K562 (cell line): ENCODE data around the gene HSPA4L. TPM values are rescaled to one million over a fixed set of nuclear protein-coding genes. Genes with fewer than 3 reads are reported as not detected.
A peak's percentile ranks its signal among the peaks of the same experiment; 100 is the strongest.

ENCODE experiments used
- ATAC-seq: fragments of 200-7000 bp; cut with Tn5 transposase; 3 replicates; pipeline ENCODE4 v1.9.1; 2020; ENCODE audit warnings: moderate library complexity
- BruUV-seq: library from RNA; stranded (reverse); fragments of 400-500 nt; replicated peaks from 2 replicates; lab custom pipeline; 2021; lab: Mats Ljungman, UMichigan
- CTCF ChIA-PET: fragments of 300-600 bp; formaldehyde crosslinking; extraction: SDS; loops from one replicate; lab custom pipeline; 2021; ENCODE audit warnings: low intra/inter-chr PET ratio; lab: Yijun Ruan, JAX
- POLR2A ChIA-PET: fragments of 300-600, 350-650 bp; sonication (Branson Sonifier 250); formaldehyde crosslinking; extraction: SDS; loops from one replicate; lab custom pipeline; 2021; ENCODE audit warnings: antibody characterized with exemption, inconsistent platforms; lab: Yijun Ruan, JAX
- DNase-seq, 4 experiments: peaks; one replicate each; pipeline versions ENCODE4 v3.0.0 to v3.0.0-alpha.2; 2011 to 2018; ENCODE audit warnings: low spot score in 3 of 4, mixed read lengths in 3 of 4; ENCODE audit errors: extremely low read depth in 1 of 4
- FAIRE-seq: peaks from 2 replicates; lab custom pipeline; 2011; peaks lifted over from hg19 to GRCh38; lab: Jason Lieb, UNC
- H2AFZ ChIP-seq: 2 replicates; pipeline ENCODE4 v1.6.0; 2011; ENCODE audit warnings: low read depth, low read length, control low read depth, inconsistent platforms
- H3K27ac ChIP-seq: fragments of 200-600 bp; 3 replicates; pipeline ENCODE4 v1.8.0; 2011; ENCODE audit warnings: low read depth, mild to moderate bottlenecking, control low read depth, inconsistent platforms, low read length, moderate library complexity, mixed read lengths; ENCODE audit errors: extremely low read depth
- H3K27me3 ChIP-seq, 2 experiments: fragments of 300-600 bp in 1 of 2; 2 replicates in 1 of 2; 3 replicates in 1 of 2; pipeline versions ENCODE4 v1.6.0 to v1.8.0; 2011; ENCODE audit warnings: inconsistent platforms in 2 of 2, low read length in 2 of 2, mild to moderate bottlenecking in 1 of 2, mixed read lengths in 1 of 2, moderate library complexity in 1 of 2; ENCODE audit not compliant: control insufficient read depth in 2 of 2, insufficient read depth in 2 of 2
- H3K36me3 ChIP-seq: fragments of 300-600 bp; 3 replicates; pipeline ENCODE4 v1.8.0; 2011; ENCODE audit warnings: mild to moderate bottlenecking, low read length, inconsistent platforms; ENCODE audit not compliant: control insufficient read depth, insufficient read depth
- H3K4me1 ChIP-seq, 2 experiments: fragments of 200-600 bp in 1 of 2; replicated peaks in 1 of 2; 2 replicates in 1 of 2; 3 replicates in 1 of 2; pipeline versions ENCODE4 v1.5.1 to v1.8.0; 2011; ENCODE audit warnings: inconsistent platforms in 2 of 2, low read length in 2 of 2, mild to moderate bottlenecking in 1 of 2, mixed read lengths in 1 of 2, moderate library complexity in 1 of 2; ENCODE audit not compliant: control insufficient read depth in 2 of 2, insufficient read depth in 2 of 2
- H3K4me2 ChIP-seq: 2 replicates; pipeline ENCODE4 v1.6.1; 2011; ENCODE audit warnings: low read length, control low read depth, inconsistent platforms, mixed read lengths; ENCODE audit not compliant: insufficient read depth
- H3K4me3 ChIP-seq: fragments of 200-600 bp; sonication (generic), shearing (Covaris generic); 2 replicates; pipeline ENCODE4 v1.5.1; 2016; ENCODE audit warnings: control low read depth, inconsistent platforms
- H3K79me2 ChIP-seq: fragments of 200-600 bp; 3 replicates; pipeline ENCODE4 v1.8.0; 2011; ENCODE audit warnings: low read length, inconsistent platforms; ENCODE audit not compliant: control insufficient read depth, insufficient read depth
- H3K9ac ChIP-seq, 2 experiments: 2 replicates each; pipeline versions ENCODE4 v1.6.0 to v1.6.1; 2011; ENCODE audit warnings: low read depth in 2 of 2, low read length in 2 of 2, control low read depth in 1 of 2, inconsistent platforms in 1 of 2, mild to moderate bottlenecking in 1 of 2, mixed read lengths in 1 of 2; ENCODE audit not compliant: insufficient read depth in 1 of 2
- H3K9me1 ChIP-seq: one replicate; pipeline ENCODE4 v1.6.0; 2011; ENCODE audit warnings: inconsistent platforms, mild to moderate bottlenecking, low read length, moderate library complexity; ENCODE audit not compliant: control insufficient read depth, insufficient read depth
- H3K9me3 ChIP-seq: replicated peaks from 2 replicates; pipeline ENCODE4 v1.5.1; 2011; ENCODE audit warnings: low read depth, low read length, inconsistent platforms; ENCODE audit not compliant: control insufficient read depth, insufficient read depth
- H4K20me1 ChIP-seq: replicated peaks from 2 replicates; pipeline ENCODE4 v1.6.1; 2011; ENCODE audit warnings: low read length, inconsistent platforms, mixed read lengths; ENCODE audit not compliant: control insufficient read depth, insufficient read depth
- ILK ChIP-seq: fragments of 450-650 bp; IDR thresholded peaks from 2 replicates; pipeline ENCODE4 v1.6.1; 2016; ENCODE audit warnings: missing genetic modification characterization, low read depth, mild to moderate bottlenecking, missing compliant biosample characterization, moderate library complexity, borderline replicate concordance
- WGBS: fragments of 100-300 bp; shearing (Covaris generic); methylation state at CpG from one replicate; pipeline ENCODE4 v1.1.6; 2016; ENCODE audit warnings: low coverage, mixed read lengths; ENCODE audit not compliant: insufficient coverage; ENCODE audit errors: missing lambda C conversion rate; 5-methylcytosine and 5-hydroxymethylcytosine counted together
- in situ Hi-C: fragments of 300-500 bp; cut with MboI; formaldehyde crosslinking; loops from 4 replicates; pipeline ENCODE4 v1.15.0; 2018; ENCODE audit warnings: inconsistent platforms, mixed read lengths
- intact Hi-C: fragments of 100-400 bp; cut with micrococcal nuclease; formaldehyde crosslinking; loops from 2 replicates; pipeline ENCODE4 v1.14.2; 2022
- polyA plus RNA-seq, 8 experiments: library from polyadenylated mRNA; depleted of rRNA in 4 of 8; stranded (reverse) in 5 of 8; unstranded in 3 of 8; fragments of >200 nt; fragmentation: Nextera tagmentation in 2 of 8; fragmentation: Illumina TruSeq in 1 of 8; extraction: Ambion mirVana in 2 of 8; extraction: Trizol in 1 of 8; gene quantifications; 2 replicates each; pipeline versions ENCODE4 v1.2.1 to v1.2.3, GENCODE V29; 2011 to 2014; ENCODE audit warnings: inconsistent platforms in 1 of 8, missing spikeins in 1 of 8
- total RNA-seq, 7 experiments: library from RNA; depleted of rRNA in 6 of 7; stranded (reverse); fragments of >200 nt in 6 of 7; fragmentation: Illumina TruSeq in 2 of 7; extraction: Trizol in 2 of 7; gene quantifications; 2 replicates each; pipeline versions ENCODE4 v1.2.1 to v1.2.3, GENCODE V29; 2011 to 2021; ENCODE audit warnings: low replicate concordance in 1 of 7
- TF ChIP-seq, protein P1 (sequence below), 2 experiments: fragments of 450-650 bp in 1 of 2; sonication (generic) in 1 of 2; formaldehyde crosslinking in 1 of 2; IDR thresholded peaks; 2 replicates each; pipeline versions ENCODE4 v1.7.1 to v1.9.0; 2016 to 2022; ENCODE audit warnings: inconsistent platforms in 1 of 2, mild to moderate bottlenecking in 1 of 2, missing genetic modification reagents in 1 of 2

Gene HSPA4L
- total and polyA plus RNA-seq, 9 of the 15 experiments (the other 6 are each of a cell fraction or from before 2014, with no cell fraction given): 12.3 to 37.0 (median 21.7) TPM

DNA sequence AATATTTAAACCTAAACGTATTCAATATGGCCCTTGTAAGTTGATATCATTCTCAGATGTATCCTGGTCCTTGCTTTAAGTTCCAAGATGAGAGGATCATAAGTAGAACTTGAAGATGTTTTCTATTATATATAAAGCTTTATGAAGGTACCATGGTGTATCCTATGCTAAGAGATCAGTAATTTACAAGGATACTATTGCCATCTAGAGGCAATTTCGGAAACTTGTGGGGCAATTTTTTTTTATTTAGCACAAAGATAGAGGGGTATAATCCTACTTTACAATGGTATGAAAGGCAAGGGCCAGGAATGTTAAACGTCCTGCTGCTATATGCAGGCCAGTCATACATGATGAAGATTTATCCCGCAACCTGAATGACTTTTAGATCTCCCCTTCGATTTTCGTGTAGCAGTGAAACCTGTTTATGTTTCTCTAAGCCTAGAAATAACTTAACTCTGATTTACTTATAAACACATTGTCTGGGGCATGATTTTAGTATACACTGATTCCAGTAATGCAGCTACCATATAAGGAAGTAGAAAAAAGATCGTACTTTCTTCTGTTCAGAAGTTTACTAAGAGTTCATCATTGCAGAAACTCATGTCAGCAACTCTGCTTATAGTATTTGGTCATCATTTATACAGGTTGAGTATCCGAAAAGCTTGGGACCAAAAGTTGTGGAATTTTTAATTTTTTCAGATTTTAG lies 49.3 kb upstream of the HSPA4L start:
- ATAC-seq (peak; percentile 86), FAIRE-seq (peak; percentile 66), DNase-seq (peak in 2 of 4 experiments; percentile 42 to 43)
- Histone ChIP-seq H3K9me3 (no peaks in the 10 kb centered on the region), H3K79me2 (no peaks in the 10 kb centered on the region), H3K9ac (no peak overlapping the region), H2AFZ (no peak overlapping the region), H3K4me2 (no peak overlapping the region), H4K20me1 (no peaks in the 10 kb centered on the region), H3K4me3 (no peak overlapping the region), H3K36me3 (no peaks in the 10 kb centered on the region), H3K9me1 (no peaks in the 10 kb centered on the region), H3K27me3 (no peaks in the 10 kb centered on the region), H3K4me1 (no peaks in the 10 kb centered on the region; a peak in 3 of 5 replicates), H3K27ac (no peak overlapping the region)
- BruUV-seq: no TSS peak
- under 1% methylated on average over 8 of the region's 8 CpGs for WGBS
- CTCF ChIA-PET: interaction anchor here (0.6 to 2.5 kb wide), 4 partner anchors 45 to 132 kb away, joined by 3 to 32 read pairs (median 3); no protein-coding TSS in a partner anchor
- intact Hi-C loops: loop anchor here (1.0 to 10.0 kb wide), 2 partner anchors 127 to 322 kb away; no protein-coding TSS in a partner anchor
- POLR2A ChIA-PET: interaction anchor here (1.2 kb wide), 1 partner anchor 155 kb away, joined by 3 read pairs; no protein-coding TSS in a partner anchor
- in situ Hi-C loops: no loop called here
- TF ChIP-seq, protein P1, sequence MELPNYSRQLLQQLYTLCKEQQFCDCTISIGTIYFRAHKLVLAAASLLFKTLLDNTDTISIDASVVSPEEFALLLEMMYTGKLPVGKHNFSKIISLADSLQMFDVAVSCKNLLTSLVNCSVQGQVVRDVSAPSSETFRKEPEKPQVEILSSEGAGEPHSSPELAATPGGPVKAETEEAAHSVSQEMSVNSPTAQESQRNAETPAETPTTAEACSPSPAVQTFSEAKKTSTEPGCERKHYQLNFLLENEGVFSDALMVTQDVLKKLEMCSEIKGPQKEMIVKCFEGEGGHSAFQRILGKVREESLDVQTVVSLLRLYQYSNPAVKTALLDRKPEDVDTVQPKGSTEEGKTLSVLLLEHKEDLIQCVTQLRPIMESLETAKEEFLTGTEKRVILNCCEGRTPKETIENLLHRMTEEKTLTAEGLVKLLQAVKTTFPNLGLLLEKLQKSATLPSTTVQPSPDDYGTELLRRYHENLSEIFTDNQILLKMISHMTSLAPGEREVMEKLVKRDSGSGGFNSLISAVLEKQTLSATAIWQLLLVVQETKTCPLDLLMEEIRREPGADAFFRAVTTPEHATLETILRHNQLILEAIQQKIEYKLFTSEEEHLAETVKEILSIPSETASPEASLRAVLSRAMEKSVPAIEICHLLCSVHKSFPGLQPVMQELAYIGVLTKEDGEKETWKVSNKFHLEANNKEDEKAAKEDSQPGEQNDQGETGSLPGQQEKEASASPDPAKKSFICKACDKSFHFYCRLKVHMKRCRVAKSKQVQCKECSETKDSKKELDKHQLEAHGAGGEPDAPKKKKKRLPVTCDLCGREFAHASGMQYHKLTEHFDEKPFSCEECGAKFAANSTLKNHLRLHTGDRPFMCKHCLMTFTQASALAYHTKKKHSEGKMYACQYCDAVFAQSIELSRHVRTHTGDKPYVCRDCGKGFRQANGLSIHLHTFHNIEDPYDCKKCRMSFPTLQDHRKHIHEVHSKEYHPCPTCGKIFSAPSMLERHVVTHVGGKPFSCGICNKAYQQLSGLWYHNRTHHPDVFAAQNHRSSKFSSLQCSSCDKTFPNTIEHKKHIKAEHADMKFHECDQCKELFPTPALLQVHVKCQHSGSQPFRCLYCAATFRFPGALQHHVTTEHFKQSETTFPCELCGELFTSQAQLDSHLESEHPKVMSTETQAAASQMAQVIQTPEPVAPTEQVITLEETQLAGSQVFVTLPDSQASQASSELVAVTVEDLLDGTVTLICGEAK (IDR thresholded peaks at IDR 0.05): peak; percentile 64
- TF ChIP-seq, protein P1 (CRISPR knock-in tag; IDR thresholded peaks at IDR 0.05): no peak
- TF ChIP-seq ILK: no peak
